GM10847 (cell line): Measurements from ENCODE around the gene WDR7.

Source experiments
- POLR2A ChIP-seq: IDR thresholded peaks from 2 replicates; pipeline ENCODE4 v1.6.1; 2011; ENCODE audit not compliant: insufficient read length; ENCODE audit errors: extremely low read depth

WDR7 gene

GRCh38 chr18:57035590-57035989 lies 384.4 kb downstream of the WDR7 start:
- no peak for TF ChIP-seq POLR2A

GRCh38 chr18:57038395-57038794 lies 387.2 kb downstream of the WDR7 start:
- TF ChIP-seq POLR2A = no peak

- TF ChIP-seq POLR2A = no peak
Observed at GRCh38 chr18:57040175-57040574, 389.0 kb downstream of the WDR7 start.

GRCh38 chr18:57043241-57043640 lies 392.1 kb downstream of the WDR7 start:
- no peak for TF ChIP-seq POLR2A

- no peak for TF ChIP-seq POLR2A
Observed at GRCh38 chr18:57048351-57048750, 397.2 kb downstream of the WDR7 start.

GRCh38 chr18:57048859-57049258 lies 397.7 kb downstream of the WDR7 start:
- no peak for TF ChIP-seq POLR2A

GRCh38 chr18:57050310-57050949 lies 399.3 kb downstream of the WDR7 start:
- TF ChIP-seq POLR2A = no peak

- no peak for TF ChIP-seq POLR2A
Observed at GRCh38 chr18:57051021-57051656, 400.0 kb downstream of the WDR7 start.

GRCh38 chr18:57051657-57052044 lies 400.5 kb downstream of the WDR7 start:
- no peak for TF ChIP-seq POLR2A

- no peak for TF ChIP-seq POLR2A
Observed at GRCh38 chr18:57052173-57052572, 401.0 kb downstream of the WDR7 start.

- TF ChIP-seq POLR2A = no peak
Observed at GRCh38 chr18:57052759-57053158, 401.6 kb downstream of the WDR7 start.

- no peak for TF ChIP-seq POLR2A
Observed at GRCh38 chr18:57054891-57055290, 403.7 kb downstream of the WDR7 start.

GRCh38 chr18:57057890-57058289 lies 406.7 kb downstream of the WDR7 start:
- no peak for TF ChIP-seq POLR2A

- no peak for TF ChIP-seq POLR2A
Observed at GRCh38 chr18:57058734-57059133, 407.6 kb downstream of the WDR7 start.

GRCh38 chr18:57059366-57059765 lies 408.2 kb downstream of the WDR7 start:
- no peak for TF ChIP-seq POLR2A

GRCh38 chr18:57060814-57061213 lies 409.7 kb downstream of the WDR7 start:
- no peak for TF ChIP-seq POLR2A

- no peak for TF ChIP-seq POLR2A
Observed at GRCh38 chr18:57062178-57062577, 411.0 kb downstream of the WDR7 start.

GRCh38 chr18:57062844-57063243 lies 411.7 kb downstream of the WDR7 start:
- TF ChIP-seq POLR2A = no peak

GRCh38 chr18:57063601-57064103 lies 412.5 kb downstream of the WDR7 start:
- TF ChIP-seq POLR2A = no peak
